ENCODE measurements around the gene TSPAN17. TPM values are rescaled to one million over a fixed set of nuclear protein-coding genes. Genes with fewer than 3 reads are reported as not detected.

The TSPAN17 gene
- total and polyA plus RNA-seq, 10 of the 15 experiments (the other 5 are each of a cell fraction or from before 2014, with no cell fraction given) = 0.24 to 17.1 (median 10.4) TPM

DNA sequence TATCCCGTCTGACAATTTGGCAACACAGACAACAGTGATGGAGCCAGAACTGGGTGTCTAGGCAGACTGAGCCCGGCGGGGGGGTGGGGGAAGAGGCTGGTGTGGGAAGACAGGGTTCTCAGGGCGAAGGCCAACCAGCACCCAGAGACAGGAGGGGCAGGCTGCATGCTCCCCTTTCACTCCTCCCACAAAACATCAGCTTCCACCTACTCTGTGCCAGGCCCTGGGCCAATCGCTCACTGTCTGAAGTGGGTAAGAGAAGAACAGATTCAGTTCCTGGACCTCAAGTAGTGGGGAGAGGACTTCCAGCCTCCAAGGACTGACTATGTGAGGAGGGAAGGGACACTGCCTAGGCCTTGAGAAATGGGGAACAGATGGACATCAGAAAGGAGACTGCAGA is 19.7 kb upstream of the TSPAN17 start (continued):
- no peak for TF ChIP-seq RUNX3 (IDR thresholded peaks at IDR 0.05; ENCODE audit: low read length)
- no peak for TF ChIP-seq SREBF2 (IDR thresholded peaks at IDR 0.05; ENCODE audit: low read length)
- TF ChIP-seq TCF12 (IDR thresholded peaks at IDR 0.05; ENCODE audit: low read depth, low read length) = no peak
- TF ChIP-seq ETV6 (conservative IDR thresholded peaks at IDR 0.05 in 1 of 2, IDR thresholded peaks at IDR 0.05 in 1 of 2; ENCODE audit: borderline replicate concordance in 1 of 2, low read depth in 1 of 2) = no peak
- TF ChIP-seq, protein P1, sequence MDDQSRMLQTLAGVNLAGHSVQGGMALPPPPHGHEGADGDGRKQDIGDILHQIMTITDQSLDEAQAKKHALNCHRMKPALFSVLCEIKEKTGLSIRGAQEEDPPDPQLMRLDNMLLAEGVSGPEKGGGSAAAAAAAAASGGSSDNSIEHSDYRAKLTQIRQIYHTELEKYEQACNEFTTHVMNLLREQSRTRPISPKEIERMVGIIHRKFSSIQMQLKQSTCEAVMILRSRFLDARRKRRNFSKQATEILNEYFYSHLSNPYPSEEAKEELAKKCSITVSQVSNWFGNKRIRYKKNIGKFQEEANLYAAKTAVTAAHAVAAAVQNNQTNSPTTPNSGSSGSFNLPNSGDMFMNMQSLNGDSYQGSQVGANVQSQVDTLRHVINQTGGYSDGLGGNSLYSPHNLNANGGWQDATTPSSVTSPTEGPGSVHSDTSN (IDR thresholded peaks at IDR 0.05; ENCODE audit: insufficient replicate concordance, low read depth, low read length) = no peak
- TF ChIP-seq JUND (IDR thresholded peaks at IDR 0.05; ENCODE audit: low read depth, low read length) = no peak
- no peak for TF ChIP-seq RCOR1 (conservative IDR thresholded peaks at IDR 0.05; ENCODE audit: low read depth, low read length)
- TF ChIP-seq SMAD5 (IDR thresholded peaks at IDR 0.05; ENCODE audit: low read depth) = no peak
- no peak for TF ChIP-seq SREBF1 (IDR thresholded peaks at IDR 0.05; ENCODE audit: low read length)
- TF ChIP-seq FOXM1 (IDR thresholded peaks at IDR 0.05; ENCODE audit: low read depth, low read length) = no peak

GRCh38 chr5:176628406-176629228 is 18.7 kb upstream of the TSPAN17 start:
- no peak overlapping the region for H3K4me2 ChIP-seq (ENCODE audit: control insufficient read depth, insufficient read depth)
- H3K79me2 ChIP-seq (ENCODE audit: control insufficient read depth, insufficient read depth, low read length) = no peaks in the 10 kb centered on the region
- H3K36me3 ChIP-seq (ENCODE audit: control insufficient read depth in 2 of 2, insufficient read depth in 2 of 2, low read length in 1 of 2) = no peaks in the 10 kb centered on the region
- no peak overlapping the region for H3K27ac ChIP-seq (ENCODE audit: control insufficient read depth, insufficient read depth)
- ChIA-PET SMC1A (ENCODE audit: uncharacterized antibody, unreplicated experiment) (no interaction called here), CTCF (no interaction called here), POLR2A (no interaction called here), RAD21 (ENCODE audit: unreplicated experiment) (no interaction called here)
- WGBS (ENCODE audit: insufficient coverage, insufficient replicate concordance, low lambda C conversion rate, missing lambda C conversion rate) = 24% methylated on average over 13 of the region's 13 CpGs
- DNase-seq (ENCODE audit: low read depth, low spot score) = no peak
- BruUV-seq (replicated peaks) = no TSS peak
- H3K27me3 ChIP-seq (replicated peaks in 1 of 2; ENCODE audit: control insufficient read depth in 2 of 2, insufficient read depth in 2 of 2, low read length in 1 of 2) = peaks cover 7 to 9% of the 10 kb centered on the region in 2 experiments
- intact Hi-C loops (cut with micrococcal nuclease; ENCODE audit: unreplicated experiment) = no loop called here
- no peak for ATAC-seq
- H4K20me1 ChIP-seq (ENCODE audit: control insufficient read depth, insufficient read depth) = 0 out of 2 replicates have a peak, but pooled peaks cover 3% of the 10 kb centered on the region
- H3K9ac ChIP-seq (ENCODE audit: control insufficient read depth, insufficient read depth, low read length) = no peak overlapping the region
- peaks cover 7% of the 10 kb centered on the region; the same call in 1 of the 2 replicates for H3K4me1 ChIP-seq (ENCODE audit: control insufficient read depth, insufficient read depth, low read length)
- H3K4me3 ChIP-seq = no peak overlapping the region
- H2AFZ ChIP-seq (ENCODE audit: control insufficient read depth, low read depth, low read length) = no peak overlapping the region
- H3K9me3 ChIP-seq (replicated peaks; ENCODE audit: control insufficient read depth, insufficient read depth, low read length) = no peaks in the 10 kb centered on the region
- in situ Hi-C loops (cut with MboI) = no loop called here
- FAIRE-seq = no peak
- no peak for TF ChIP-seq BCLAF1 (IDR thresholded peaks at IDR 0.05)
- TF ChIP-seq HDAC2 (IDR thresholded peaks at IDR 0.05) = no peak
- TF ChIP-seq FOXM1 (IDR thresholded peaks at IDR 0.05; ENCODE audit: low read depth, low read length) = no peak
- no peak for TF ChIP-seq CHD2 (IDR thresholded peaks at IDR 0.05; ENCODE audit: borderline replicate concordance, low read depth, low read length)
- TF ChIP-seq CREB1 (IDR thresholded peaks at IDR 0.05; ENCODE audit: low read depth) = no peak
- TF ChIP-seq, protein P2, sequence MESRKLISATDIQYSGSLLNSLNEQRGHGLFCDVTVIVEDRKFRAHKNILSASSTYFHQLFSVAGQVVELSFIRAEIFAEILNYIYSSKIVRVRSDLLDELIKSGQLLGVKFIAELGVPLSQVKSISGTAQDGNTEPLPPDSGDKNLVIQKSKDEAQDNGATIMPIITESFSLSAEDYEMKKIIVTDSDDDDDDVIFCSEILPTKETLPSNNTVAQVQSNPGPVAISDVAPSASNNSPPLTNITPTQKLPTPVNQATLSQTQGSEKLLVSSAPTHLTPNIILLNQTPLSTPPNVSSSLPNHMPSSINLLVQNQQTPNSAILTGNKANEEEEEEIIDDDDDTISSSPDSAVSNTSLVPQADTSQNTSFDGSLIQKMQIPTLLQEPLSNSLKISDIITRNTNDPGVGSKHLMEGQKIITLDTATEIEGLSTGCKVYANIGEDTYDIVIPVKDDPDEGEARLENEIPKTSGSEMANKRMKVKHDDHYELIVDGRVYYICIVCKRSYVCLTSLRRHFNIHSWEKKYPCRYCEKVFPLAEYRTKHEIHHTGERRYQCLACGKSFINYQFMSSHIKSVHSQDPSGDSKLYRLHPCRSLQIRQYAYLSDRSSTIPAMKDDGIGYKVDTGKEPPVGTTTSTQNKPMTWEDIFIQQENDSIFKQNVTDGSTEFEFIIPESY (IDR thresholded peaks at IDR 0.05) = no peak
- TF ChIP-seq YBX1 (IDR thresholded peaks at IDR 0.05) = no peak
- no peak for TF ChIP-seq ATF3 (IDR thresholded peaks at IDR 0.05; ENCODE audit: borderline replicate concordance, extremely low read depth, low read depth, low read length)
